Neural cell (in vitro differentiated cells): Measurements from ENCODE around the gene OPN1LW. TPM values are rescaled to one million over a fixed set of nuclear protein-coding genes. Genes with fewer than 3 reads are reported as not detected.

Source experiments
- H2AFZ ChIP-seq: fragments of 200-600, 300-800 bp; sonication (generic), shearing (Covaris generic); 2 replicates; pipeline ENCODE4 v1.6.0; 2014; ENCODE audit warnings: low read depth, mild to moderate bottlenecking, antibody characterized with exemption, low read length, moderate library complexity
- H3F3A ChIP-seq: fragments of 200-600 bp; shearing (Covaris generic); 2 replicates; pipeline ENCODE4 v1.6.1; 2016; ENCODE audit warnings: mild to moderate bottlenecking, moderate library complexity, mixed read lengths, antibody characterized with exemption, low read length; ENCODE audit not compliant: insufficient read depth, poor library complexity, severe bottlenecking
- H3K27ac ChIP-seq: fragments of 200-600, 300-800 bp; sonication (generic), shearing (Covaris generic); 2 replicates; pipeline ENCODE4 v1.5.1; 2014; ENCODE audit warnings: mild to moderate bottlenecking, low read length, moderate library complexity
- H3K27me3 ChIP-seq: fragments of 300-800, 200-600 bp; sonication (generic), shearing (Covaris generic); 2 replicates; pipeline ENCODE4 v1.6.0; 2014; ENCODE audit warnings: mild to moderate bottlenecking, low read depth, low read length, moderate library complexity; ENCODE audit not compliant: insufficient read depth
- H3K36me3 ChIP-seq: fragments of 300-800, 200-600 bp; sonication (generic), shearing (Covaris generic); 2 replicates; pipeline ENCODE4 v1.5.1; 2014; ENCODE audit warnings: mild to moderate bottlenecking, antibody characterized with exemption, low read length, moderate library complexity; ENCODE audit not compliant: insufficient read depth
- H3K4me2 ChIP-seq: fragments of 300-800, 200-600 bp; sonication (generic), shearing (Covaris generic); 2 replicates; pipeline ENCODE4 v1.6.0; 2014; ENCODE audit warnings: mild to moderate bottlenecking, low read length
- H3K4me3 ChIP-seq: fragments of 300-800, 200-600 bp; sonication (generic), shearing (Covaris generic); 2 replicates; pipeline ENCODE4 v1.5.1; 2014; ENCODE audit warnings: mild to moderate bottlenecking, low read length, moderate library complexity
- H3K79me2 ChIP-seq: fragments of 200-600 bp; shearing (Covaris generic); replicated peaks from 2 replicates; pipeline ENCODE4 v1.6.0; 2014; ENCODE audit warnings: mild to moderate bottlenecking, low read length, moderate library complexity; ENCODE audit not compliant: insufficient read depth
- H3K9ac ChIP-seq: fragments of 300-800, 200-600 bp; sonication (generic), shearing (Covaris generic); 2 replicates; pipeline ENCODE4 v1.6.1; 2016; ENCODE audit warnings: mild to moderate bottlenecking, low read length, mixed read lengths
- H3K9me2 ChIP-seq: fragments of 200-600 bp; shearing (Covaris generic); 2 replicates; pipeline ENCODE4 v1.6.1; 2016; ENCODE audit warnings: mild to moderate bottlenecking, low read length, mixed read lengths; ENCODE audit not compliant: insufficient read depth
- H3K9me3 ChIP-seq: fragments of 200-600, 300-800 bp; sonication (generic), shearing (Covaris generic); 2 replicates; pipeline ENCODE4 v1.6.1; 2016; ENCODE audit warnings: mild to moderate bottlenecking, mixed run types, low read length, moderate library complexity, mixed read lengths
- H4K20me1 ChIP-seq: fragments of 200-600 bp; shearing (Covaris generic); 2 replicates; pipeline ENCODE4 v1.6.1; 2016; ENCODE audit warnings: mild to moderate bottlenecking, mixed run types; ENCODE audit not compliant: insufficient read depth
- EP300 ChIP-seq: fragments of 450-650 bp; conservative IDR thresholded peaks from 2 replicates; pipeline ENCODE4 v1.6.1; 2014; ENCODE audit warnings: antibody characterized with exemption, mild to moderate bottlenecking, moderate library complexity; ENCODE audit not compliant: poor library complexity, severe bottlenecking
- EZH2 ChIP-seq: fragments of 200-600, 300-800 bp; shearing (Covaris generic), sonication (generic); IDR thresholded peaks from 2 replicates; pipeline ENCODE4 v1.6.1; 2014; ENCODE audit warnings: antibody characterized with exemption, low read length, borderline replicate concordance, mild to moderate bottlenecking; ENCODE audit not compliant: insufficient read depth, poor library complexity, severe bottlenecking
- MXI1 ChIP-seq: fragments of 450-650 bp; conservative IDR thresholded peaks from 2 replicates; pipeline ENCODE4 v1.6.1; 2014; ENCODE audit warnings: antibody characterized with exemption, mild to moderate bottlenecking; ENCODE audit not compliant: poor library complexity, severe bottlenecking
- POLR2AphosphoS5 ChIP-seq: IDR thresholded peaks from 2 replicates; pipeline ENCODE4 v1.6.1; 2012
- RAD21 ChIP-seq: fragments of 450-650 bp; conservative IDR thresholded peaks from 2 replicates; pipeline ENCODE4 v1.6.1; 2014; ENCODE audit warnings: antibody characterized with exemption, mild to moderate bottlenecking, moderate library complexity
- SMC3 ChIP-seq: fragments of 450-650 bp; conservative IDR thresholded peaks from 2 replicates; pipeline ENCODE4 v1.6.1; 2014; ENCODE audit warnings: antibody characterized with exemption, mild to moderate bottlenecking, moderate library complexity; ENCODE audit not compliant: poor library complexity
- TAF1 ChIP-seq: IDR thresholded peaks from 2 replicates; pipeline ENCODE4 v1.6.1; 2012; ENCODE audit warnings: low read depth
- polyA plus RNA-seq: library from polyadenylated mRNA; depleted of rRNA; stranded (reverse); fragments of >200 nt; gene quantifications from 2 replicates; pipeline ENCODE4 v1.2.3, GENCODE V29; 2014
- TF ChIP-seq, protein P1 (sequence below): IDR thresholded peaks from 2 replicates; pipeline ENCODE4 v1.6.1; 2012; ENCODE audit warnings: borderline replicate concordance
- TF ChIP-seq, protein P2 (sequence below): fragments of 450-650 bp; IDR thresholded peaks from 2 replicates; pipeline ENCODE4 v1.5.1; 2014; ENCODE audit warnings: antibody characterized with exemption, mild to moderate bottlenecking, moderate library complexity; ENCODE audit not compliant: poor library complexity, severe bottlenecking

OPN1LW gene
- polyA plus RNA-seq, 1 donor from 2014 or later = not detected

DNA sequence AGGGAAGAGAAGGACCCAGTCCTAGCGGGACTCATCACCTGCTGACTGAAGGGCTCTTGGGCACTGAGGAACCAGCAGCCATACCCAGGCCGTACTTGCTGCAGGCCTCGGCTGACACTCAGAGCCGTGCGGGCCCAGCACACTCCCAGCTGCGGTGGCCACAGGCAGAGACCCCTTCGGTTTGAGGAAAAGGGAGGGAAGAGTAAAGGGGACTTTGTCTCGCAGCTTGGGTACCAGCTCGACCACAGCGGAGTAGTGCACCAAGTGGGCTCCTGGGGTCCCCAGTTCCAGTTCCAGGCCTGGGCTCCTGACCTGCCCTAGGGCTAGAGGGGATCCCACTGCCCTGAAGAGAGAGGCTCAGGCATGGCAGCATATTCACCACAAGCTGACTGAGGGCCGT, 17.9 kb upstream of the OPN1LW start:
- no peaks in the 10 kb centered on the region for H3K79me2 ChIP-seq
- H3K27ac ChIP-seq = no peak overlapping the region
- no peak overlapping the region for H3K4me2 ChIP-seq
- H3K36me3 ChIP-seq = no peaks in the 10 kb centered on the region
- no peaks in the 10 kb centered on the region for H3K9me2 ChIP-seq
- no peak for TF ChIP-seq POLR2AphosphoS5
- no peak for TF ChIP-seq EP300
- TF ChIP-seq TAF1 = no peak
- no peak for TF ChIP-seq SMC3
- TF ChIP-seq, protein P1, sequence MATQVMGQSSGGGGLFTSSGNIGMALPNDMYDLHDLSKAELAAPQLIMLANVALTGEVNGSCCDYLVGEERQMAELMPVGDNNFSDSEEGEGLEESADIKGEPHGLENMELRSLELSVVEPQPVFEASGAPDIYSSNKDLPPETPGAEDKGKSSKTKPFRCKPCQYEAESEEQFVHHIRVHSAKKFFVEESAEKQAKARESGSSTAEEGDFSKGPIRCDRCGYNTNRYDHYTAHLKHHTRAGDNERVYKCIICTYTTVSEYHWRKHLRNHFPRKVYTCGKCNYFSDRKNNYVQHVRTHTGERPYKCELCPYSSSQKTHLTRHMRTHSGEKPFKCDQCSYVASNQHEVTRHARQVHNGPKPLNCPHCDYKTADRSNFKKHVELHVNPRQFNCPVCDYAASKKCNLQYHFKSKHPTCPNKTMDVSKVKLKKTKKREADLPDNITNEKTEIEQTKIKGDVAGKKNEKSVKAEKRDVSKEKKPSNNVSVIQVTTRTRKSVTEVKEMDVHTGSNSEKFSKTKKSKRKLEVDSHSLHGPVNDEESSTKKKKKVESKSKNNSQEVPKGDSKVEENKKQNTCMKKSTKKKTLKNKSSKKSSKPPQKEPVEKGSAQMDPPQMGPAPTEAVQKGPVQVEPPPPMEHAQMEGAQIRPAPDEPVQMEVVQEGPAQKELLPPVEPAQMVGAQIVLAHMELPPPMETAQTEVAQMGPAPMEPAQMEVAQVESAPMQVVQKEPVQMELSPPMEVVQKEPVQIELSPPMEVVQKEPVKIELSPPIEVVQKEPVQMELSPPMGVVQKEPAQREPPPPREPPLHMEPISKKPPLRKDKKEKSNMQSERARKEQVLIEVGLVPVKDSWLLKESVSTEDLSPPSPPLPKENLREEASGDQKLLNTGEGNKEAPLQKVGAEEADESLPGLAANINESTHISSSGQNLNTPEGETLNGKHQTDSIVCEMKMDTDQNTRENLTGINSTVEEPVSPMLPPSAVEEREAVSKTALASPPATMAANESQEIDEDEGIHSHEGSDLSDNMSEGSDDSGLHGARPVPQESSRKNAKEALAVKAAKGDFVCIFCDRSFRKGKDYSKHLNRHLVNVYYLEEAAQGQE = no peak
- TF ChIP-seq EZH2 = no peak
- no peak for TF ChIP-seq RAD21
- TF ChIP-seq, protein P2, sequence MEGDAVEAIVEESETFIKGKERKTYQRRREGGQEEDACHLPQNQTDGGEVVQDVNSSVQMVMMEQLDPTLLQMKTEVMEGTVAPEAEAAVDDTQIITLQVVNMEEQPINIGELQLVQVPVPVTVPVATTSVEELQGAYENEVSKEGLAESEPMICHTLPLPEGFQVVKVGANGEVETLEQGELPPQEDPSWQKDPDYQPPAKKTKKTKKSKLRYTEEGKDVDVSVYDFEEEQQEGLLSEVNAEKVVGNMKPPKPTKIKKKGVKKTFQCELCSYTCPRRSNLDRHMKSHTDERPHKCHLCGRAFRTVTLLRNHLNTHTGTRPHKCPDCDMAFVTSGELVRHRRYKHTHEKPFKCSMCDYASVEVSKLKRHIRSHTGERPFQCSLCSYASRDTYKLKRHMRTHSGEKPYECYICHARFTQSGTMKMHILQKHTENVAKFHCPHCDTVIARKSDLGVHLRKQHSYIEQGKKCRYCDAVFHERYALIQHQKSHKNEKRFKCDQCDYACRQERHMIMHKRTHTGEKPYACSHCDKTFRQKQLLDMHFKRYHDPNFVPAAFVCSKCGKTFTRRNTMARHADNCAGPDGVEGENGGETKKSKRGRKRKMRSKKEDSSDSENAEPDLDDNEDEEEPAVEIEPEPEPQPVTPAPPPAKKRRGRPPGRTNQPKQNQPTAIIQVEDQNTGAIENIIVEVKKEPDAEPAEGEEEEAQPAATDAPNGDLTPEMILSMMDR = no peak
- no peak for TF ChIP-seq MXI1
- no peaks in the 10 kb centered on the region for H3F3A ChIP-seq
- H4K20me1 ChIP-seq = no peaks in the 10 kb centered on the region
- no peaks in the 10 kb centered on the region for H3K9me3 ChIP-seq
- H2AFZ ChIP-seq = no peak overlapping the region
- H3K9ac ChIP-seq = no peak overlapping the region
- H3K4me3 ChIP-seq = no peak overlapping the region
- H3K27me3 ChIP-seq = no peaks in the 10 kb centered on the region

DNA sequence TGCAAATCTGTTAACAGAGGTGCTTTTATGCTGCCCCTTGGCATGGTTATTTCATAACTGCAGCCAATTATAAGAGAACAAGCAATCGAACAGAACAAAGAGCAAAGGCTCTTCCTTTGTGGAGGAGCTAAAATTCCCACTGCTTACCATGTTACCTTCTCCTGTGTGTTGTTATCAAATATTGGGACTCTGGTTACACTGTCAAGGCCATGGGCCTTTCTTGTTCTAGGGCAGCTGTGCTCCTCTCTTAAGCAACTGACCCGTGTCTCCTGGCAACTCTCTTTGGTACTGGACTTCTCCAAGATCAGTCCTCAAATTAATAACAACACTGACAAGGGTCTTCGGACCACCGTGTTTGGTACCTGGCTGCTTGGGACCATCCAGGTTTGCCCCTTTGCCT, 12.1 kb upstream of the OPN1LW start:
- Histone ChIP-seq H2AFZ (no peak overlapping the region), H3K36me3 (no peaks in the 10 kb centered on the region), H3K79me2 (no peaks in the 10 kb centered on the region), H3K27me3 (no peaks in the 10 kb centered on the region), H3K4me3 (no peak overlapping the region), H3F3A (no peaks in the 10 kb centered on the region), H3K9ac (no peak overlapping the region), H3K9me2 (no peaks in the 10 kb centered on the region), H4K20me1 (no peaks in the 10 kb centered on the region), H3K4me2 (no peak overlapping the region), H3K9me3 (no peaks in the 10 kb centered on the region), H3K27ac (no peak overlapping the region)
- no peak for TF ChIP-seq RAD21
- TF ChIP-seq EP300 = no peak
- no peak for TF ChIP-seq SMC3
- TF ChIP-seq, protein P2 = no peak
- no peak for TF ChIP-seq MXI1
- no peak for TF ChIP-seq POLR2AphosphoS5
